GM21381 (cell line): Measurements from ENCODE around the gene LDB1.
A peak's percentile ranks its signal among the peaks of the same experiment; 100 is the strongest.

Experiments used
- ATAC-seq: cut with Tn5 transposase; IDR thresholded peaks from one replicate; pipeline ENCODE4 v1.9.1; 2021; ENCODE audit warnings: mild to moderate bottlenecking, moderate library complexity; ENCODE audit not compliant: unreplicated experiment

LDB1 gene

DNA sequence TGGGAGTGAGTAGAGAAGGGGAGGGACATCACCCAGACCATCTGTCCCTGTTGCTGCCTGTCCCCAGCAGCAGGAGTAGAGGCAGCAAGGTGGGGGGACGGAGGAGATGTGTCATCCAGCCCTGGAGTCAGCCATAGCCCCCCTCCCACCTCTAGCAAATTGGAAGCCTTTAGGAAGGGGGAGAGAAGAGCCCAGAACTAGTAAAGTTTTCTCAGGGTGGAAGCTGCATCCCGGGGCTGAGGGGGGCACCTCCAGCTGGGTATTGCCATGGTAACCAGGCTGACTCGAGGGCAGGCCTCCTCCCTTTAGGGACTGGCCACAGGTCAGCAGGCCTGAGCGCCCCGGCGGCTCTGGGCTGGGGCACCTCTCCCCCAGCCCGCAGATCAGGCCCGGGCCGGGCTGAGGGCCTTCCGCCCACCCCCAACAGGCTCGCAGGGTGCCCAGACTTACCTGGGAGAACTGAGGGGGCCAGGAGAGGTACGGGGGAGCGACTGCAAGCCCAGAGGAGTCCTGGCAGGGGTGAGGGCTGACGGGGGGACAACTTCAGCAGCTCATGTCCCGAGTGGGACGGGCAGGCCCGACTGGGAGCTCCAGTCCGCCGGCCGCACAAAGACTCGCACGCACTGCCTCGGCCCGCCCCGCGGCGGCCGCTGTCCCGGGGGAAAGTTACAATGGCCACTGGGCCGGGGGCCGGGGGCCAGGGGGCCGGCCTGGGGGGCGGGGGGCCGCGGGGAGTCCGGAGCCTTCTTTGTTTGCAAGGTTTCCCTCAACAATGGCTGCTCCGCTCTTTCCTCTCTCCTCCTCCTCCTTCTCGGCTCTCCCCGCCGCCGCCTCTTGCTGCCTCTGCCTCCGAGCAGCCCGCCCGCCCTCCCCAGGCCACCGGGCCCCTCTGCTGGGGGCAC lies 6.0 kb downstream of the LDB1 start:
- peak; percentile 4 for ATAC-seq

- no peak for ATAC-seq
Observed at GRCh38 chr10:102113261-102113955, 6.8 kb downstream of the LDB1 start.

DNA sequence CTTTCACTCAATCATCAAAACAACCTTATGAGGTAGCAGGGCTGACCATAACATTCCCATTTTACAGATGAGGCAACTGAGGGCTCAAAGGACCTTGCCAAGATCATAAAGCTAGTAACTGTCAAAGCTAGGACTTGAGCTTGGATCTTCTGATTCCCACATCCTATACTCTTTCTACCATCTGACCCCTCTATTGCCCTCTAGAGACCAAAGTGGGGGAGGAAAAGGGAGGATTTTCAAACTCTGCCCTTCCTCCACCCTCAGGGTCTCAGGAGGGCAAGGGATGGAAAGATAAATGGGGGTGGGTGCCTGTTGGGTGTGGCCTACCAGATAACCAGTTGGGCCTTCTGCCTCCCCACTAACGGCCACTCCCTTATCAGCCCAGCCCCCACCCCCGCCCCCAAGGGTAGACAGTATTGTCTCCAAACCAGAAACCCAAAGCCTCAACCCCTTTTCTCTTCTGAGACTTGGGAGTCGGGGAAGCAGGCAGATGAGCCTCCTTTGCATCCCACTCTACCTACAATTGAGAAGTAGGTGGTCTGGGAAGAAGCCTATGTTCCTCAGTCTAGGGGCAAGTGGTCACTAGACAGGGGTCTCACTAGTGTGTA lies 7.9 kb downstream of the LDB1 start:
- ATAC-seq = no peak

GRCh38 chr10:102111276-102111675 lies 8.9 kb downstream of the LDB1 start:
- no peak for ATAC-seq

DNA sequence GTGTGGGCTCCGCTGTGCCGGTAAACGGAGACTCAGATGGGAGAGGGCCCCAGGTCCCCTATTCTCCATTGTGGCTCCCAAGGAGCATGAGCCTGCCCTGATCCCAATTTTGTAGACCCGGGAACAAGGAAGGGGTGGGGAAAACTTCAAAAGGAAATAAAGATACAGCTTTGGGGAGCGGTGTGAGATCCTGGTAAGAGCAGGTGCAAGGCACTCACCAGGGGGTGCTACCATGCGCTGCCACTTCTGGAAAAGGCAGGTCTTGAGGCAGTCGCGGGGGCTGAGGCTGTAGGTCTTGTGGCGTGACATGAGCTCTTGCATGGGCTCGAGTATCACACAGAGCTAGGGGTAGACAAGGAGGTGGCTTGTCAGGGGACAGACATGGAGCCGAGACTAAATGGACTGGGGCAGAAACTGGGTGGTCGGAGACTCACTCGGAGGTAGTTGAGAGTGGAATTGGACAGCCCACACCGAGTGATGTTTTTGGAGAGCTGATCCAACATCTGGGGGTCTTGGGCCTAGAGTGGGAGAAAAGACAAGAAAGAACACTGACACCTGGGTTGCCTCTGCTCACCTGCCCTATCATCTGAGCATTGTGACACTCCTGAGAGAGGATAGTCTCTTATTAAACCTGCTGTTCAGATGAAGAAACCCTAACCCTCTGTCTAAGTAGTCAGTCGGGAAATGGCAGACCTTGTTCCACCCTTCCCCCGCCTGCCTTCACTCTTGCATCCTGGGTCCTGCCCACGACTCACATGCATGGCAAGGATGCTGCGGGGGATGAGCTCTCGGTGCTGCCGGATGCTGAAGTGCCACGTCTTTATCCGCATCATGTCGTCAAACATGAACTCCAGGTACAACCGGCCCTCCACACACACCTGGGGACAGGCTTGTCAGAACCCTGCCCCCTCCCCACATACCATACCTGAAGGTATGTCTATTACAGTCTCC lies 10.7 kb downstream of the LDB1 start:
- no peak for ATAC-seq

- no peak for ATAC-seq
Observed at GRCh38 chr10:102106998-102107397, 13.2 kb downstream of the LDB1 start.

- ATAC-seq = no peak
Observed at GRCh38 chr10:102102421-102102820, 17.7 kb downstream of the LDB1 start.

- no peak for ATAC-seq
Observed at GRCh38 chr10:102101152-102101551, 19.0 kb downstream of the LDB1 start.

DNA sequence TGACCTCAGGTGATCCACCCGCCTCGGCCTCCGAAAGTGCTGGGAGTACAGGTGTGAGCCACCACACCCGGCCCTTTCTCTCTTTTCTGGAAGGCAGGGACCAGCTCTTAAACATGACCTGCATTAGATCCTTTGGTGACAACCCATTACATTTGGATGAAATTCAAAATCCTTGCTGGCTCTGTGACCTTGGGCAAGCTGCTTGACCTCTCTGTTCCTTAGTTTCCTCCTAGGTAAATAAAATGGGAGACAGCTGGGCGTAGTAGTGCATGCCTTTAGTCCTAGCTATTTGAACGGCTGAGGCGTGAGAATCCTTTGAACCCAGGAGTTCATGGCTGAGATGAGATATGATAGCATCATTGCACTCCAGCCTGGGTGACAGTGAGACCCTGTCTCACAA lies 23.7 kb downstream of the LDB1 start:
- no peak for ATAC-seq

DNA sequence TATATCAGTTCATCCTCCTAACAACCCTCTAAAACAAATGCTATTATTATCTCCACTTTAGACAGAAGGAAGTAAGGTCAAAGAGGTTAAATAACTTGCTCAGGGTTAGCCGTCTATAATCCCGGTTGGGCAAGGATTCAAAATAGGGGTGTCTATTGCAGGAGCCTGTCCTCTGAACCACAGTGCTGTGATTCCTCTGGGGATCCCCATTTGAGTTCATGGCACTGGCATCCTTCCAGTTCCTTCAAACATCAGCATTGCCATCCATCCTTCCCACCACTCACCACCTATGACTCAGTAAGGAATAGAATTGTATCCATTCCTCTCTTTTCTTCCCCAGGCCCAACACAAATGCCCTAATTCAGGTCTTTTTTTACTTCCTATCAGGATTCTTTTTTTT lies 29.4 kb downstream of the LDB1 start:
- no peak for ATAC-seq

- ATAC-seq = no peak
Observed at GRCh38 chr10:102086196-102086595, 34.0 kb downstream of the LDB1 start.

GRCh38 chr10:102085336-102085735 lies 34.8 kb downstream of the LDB1 start:
- no peak for ATAC-seq

- ATAC-seq = no peak
Observed at GRCh38 chr10:102083541-102083940, 36.6 kb downstream of the LDB1 start.

DNA sequence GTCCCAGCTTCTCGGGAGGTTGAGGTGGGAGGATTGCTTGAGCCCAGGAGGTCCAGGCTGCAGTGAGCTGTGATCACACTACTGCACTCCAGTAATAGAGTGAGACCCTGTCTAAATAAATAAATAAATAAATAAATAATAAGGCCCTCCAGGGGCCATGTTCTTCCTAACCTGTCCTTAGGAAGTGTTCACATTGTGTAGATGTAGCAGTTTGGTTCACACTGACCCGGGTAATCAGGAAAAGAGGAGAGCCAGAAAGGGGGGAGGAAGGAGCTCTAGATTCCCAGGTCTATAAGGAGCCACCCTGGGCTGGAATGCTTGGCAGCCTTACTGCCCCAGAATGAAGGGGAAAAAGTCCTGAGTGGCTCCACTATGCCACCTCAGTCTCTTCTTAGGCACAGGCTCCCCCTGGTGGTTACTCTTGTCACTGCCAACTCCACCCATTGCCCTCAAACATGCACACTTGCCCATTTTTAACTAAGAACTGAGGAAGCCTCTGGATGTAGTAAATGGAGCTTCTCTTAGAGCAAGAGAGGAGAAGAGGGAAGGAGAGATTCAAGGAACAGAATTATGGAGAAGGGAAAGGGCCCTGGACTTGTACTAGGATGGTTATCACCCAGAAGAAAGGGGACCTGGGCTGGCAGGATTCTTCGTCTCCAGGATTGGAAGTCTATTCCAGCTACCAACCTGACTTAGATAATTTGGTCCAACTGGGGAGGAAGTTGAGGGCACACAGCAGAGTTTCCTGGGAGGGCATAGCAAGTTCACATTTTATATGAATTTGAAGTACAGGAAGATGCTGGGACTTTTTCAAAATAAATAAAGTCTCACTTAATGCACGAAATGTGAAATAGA lies 47.3 kb downstream of the LDB1 start:
- peak; percentile 68 for ATAC-seq

- no peak for ATAC-seq
Observed at GRCh38 chr10:102069071-102069470, 51.1 kb downstream of the LDB1 start.

- no peak for ATAC-seq
Observed at GRCh38 chr10:102068216-102068615, 52.0 kb downstream of the LDB1 start.

GRCh38 chr10:102067091-102067916 lies 52.9 kb downstream of the LDB1 start:
- no peak for ATAC-seq

GRCh38 chr10:102066399-102067088 lies 53.6 kb downstream of the LDB1 start:
- ATAC-seq = no peak
